ENCODE data around the gene SOX10. TPM values are rescaled to one million over a fixed set of nuclear protein-coding genes. Genes with fewer than 3 reads are reported as not detected.

The SOX10 gene
- total RNA-seq, 1 experiment from 2014 or later = not detected

GRCh38 chr22:37954686-37955085, 29.7 kb downstream of the SOX10 start:
- no peaks in the 10 kb centered on the region for H3K9me3 ChIP-seq (ENCODE audit: control insufficient read depth in 1 of 2, insufficient read depth in 1 of 2, low read depth in 1 of 2, low read length in 2 of 2)
- no peak overlapping the region for H2AFZ ChIP-seq (ENCODE audit: low read depth, low read length, poor library complexity, severe bottlenecking)
- POLR2A ChIA-PET = interaction anchor here (0.7 kb wide), 1 partner anchor 147 kb away, joined by 4 read pairs; the partner anchor contains the start of gene GCAT
- H3K79me2 ChIP-seq (ENCODE audit: insufficient read depth, low read length) = peaks cover 55% of the 10 kb centered on the region
- H3K9me2 ChIP-seq (ENCODE audit: insufficient read depth) = no peaks in the 10 kb centered on the region
- H3K4me2 ChIP-seq (ENCODE audit: low read length) = peak overlapping the region; percentile 99
- DNase-seq (ENCODE audit: low read depth, low spot score) (no peak), ATAC-seq (no peak)
- peaks cover 24 to 29% of the 10 kb centered on the region in 2 experiments for H3K36me3 ChIP-seq (ENCODE audit: control insufficient read depth in 1 of 2, insufficient read depth in 2 of 2, low read length in 2 of 2)
- no peaks in the 10 kb centered on the region for H3K27me3 ChIP-seq (ENCODE audit: insufficient read depth, low read length)
- TF ChIP-seq MAX (IDR thresholded peaks at IDR 0.05) (no peak), FOSL1 (IDR thresholded peaks at IDR 0.05; ENCODE audit: low read depth) (no peak), TCF7L2 (IDR thresholded peaks at IDR 0.05; ENCODE audit: borderline replicate concordance, extremely low read depth, insufficient read depth, insufficient read length) (no peak), EZH2phosphoT487 (IDR thresholded peaks at IDR 0.05; ENCODE audit: borderline replicate concordance) (no peak), ELF1 (IDR thresholded peaks at IDR 0.05; ENCODE audit: borderline replicate concordance, low read depth) (no peak), ZNF274 (IDR thresholded peaks at IDR 0.05; ENCODE audit: low read depth, low read length) (no peak), CBX3 (IDR thresholded peaks at IDR 0.05; ENCODE audit: low read depth) (no peak), RAD21 (IDR thresholded peaks at IDR 0.05; ENCODE audit: low read depth) (no peak), YY1 (IDR thresholded peaks at IDR 0.05; ENCODE audit: extremely low read depth, insufficient replicate concordance, low read depth, low read length) (no peak), EZH2 (IDR thresholded peaks at IDR 0.05) (no peak), SIN3A (IDR thresholded peaks at IDR 0.05; ENCODE audit: low read depth) (no peak), SP1 (IDR thresholded peaks at IDR 0.05; ENCODE audit: low read depth) (no peak)
- intact Hi-C loops (cut with micrococcal nuclease) = no loop called here
- H3K4me3 ChIP-seq (replicated peaks in 1 of 2; ENCODE audit: low read depth in 1 of 2, low read length in 2 of 2) = peak overlapping the region; percentile 99
- BruUV-seq (replicated peaks) = no TSS peak
- H3K27ac ChIP-seq (ENCODE audit: low read depth, low read length) = no peak overlapping the region; the same call in 1 of the 2 replicates
- CTCF ChIA-PET = interaction anchor here (2.0 kb wide), 1 partner anchor 11 kb away, joined by 8 read pairs; no protein-coding TSS in a partner anchor
- no peaks in the 10 kb centered on the region for H4K20me1 ChIP-seq (ENCODE audit: insufficient read depth)
- RAD21 ChIA-PET (ENCODE audit: low non-redundant PET in 1 of 2, low total read pairs in 2 of 2, uncharacterized antibody in 2 of 2, unreplicated experiment in 2 of 2) = interaction anchor here in 1 of 2 experiments (0.6 to 1.2 kb wide), 2 partner anchors 8 to 135 kb away, joined by 3 read pairs; no protein-coding TSS in a partner anchor
- H3K4me1 ChIP-seq (ENCODE audit: control insufficient read depth in 1 of 2, insufficient read depth in 2 of 2, low read length in 2 of 2) = peaks cover 7 to 17% of the 10 kb centered on the region in 2 experiments; a peak in 3 of 4 replicates
- H3K9ac ChIP-seq (ENCODE audit: low read length) = peak overlapping the region; percentile 93
